Measurements from ENCODE around the gene AIP. TPM values are rescaled to one million over a fixed set of nuclear protein-coding genes. Genes with fewer than 3 reads are reported as not detected.

Gene AIP
- total RNA-seq, 1 donor from 2014 or later, result 55.3 TPM

GRCh38 chr11:67439321-67440228 lies 43.3 kb upstream of the AIP start:
- Histone ChIP-seq H3K9me3 (replicated peaks) (no peaks in the 10 kb centered on the region), H3K36me3 (peaks cover 44% of the 10 kb centered on the region), H3K4me1 (peaks cover 71% of the 10 kb centered on the region), H3K4me3 (no peak overlapping the region), H3K27ac (replicated peaks) (peak overlapping the region; percentile 57), H3K27me3 (ENCODE audit: low read depth) (no peaks in the 10 kb centered on the region)
- TF ChIP-seq CTCF (IDR thresholded peaks at IDR 0.05; ENCODE audit: borderline replicate concordance), result no peak
- intact Hi-C loops (cut with micrococcal nuclease), result no loop called here
- no peak for DNase-seq

DNA sequence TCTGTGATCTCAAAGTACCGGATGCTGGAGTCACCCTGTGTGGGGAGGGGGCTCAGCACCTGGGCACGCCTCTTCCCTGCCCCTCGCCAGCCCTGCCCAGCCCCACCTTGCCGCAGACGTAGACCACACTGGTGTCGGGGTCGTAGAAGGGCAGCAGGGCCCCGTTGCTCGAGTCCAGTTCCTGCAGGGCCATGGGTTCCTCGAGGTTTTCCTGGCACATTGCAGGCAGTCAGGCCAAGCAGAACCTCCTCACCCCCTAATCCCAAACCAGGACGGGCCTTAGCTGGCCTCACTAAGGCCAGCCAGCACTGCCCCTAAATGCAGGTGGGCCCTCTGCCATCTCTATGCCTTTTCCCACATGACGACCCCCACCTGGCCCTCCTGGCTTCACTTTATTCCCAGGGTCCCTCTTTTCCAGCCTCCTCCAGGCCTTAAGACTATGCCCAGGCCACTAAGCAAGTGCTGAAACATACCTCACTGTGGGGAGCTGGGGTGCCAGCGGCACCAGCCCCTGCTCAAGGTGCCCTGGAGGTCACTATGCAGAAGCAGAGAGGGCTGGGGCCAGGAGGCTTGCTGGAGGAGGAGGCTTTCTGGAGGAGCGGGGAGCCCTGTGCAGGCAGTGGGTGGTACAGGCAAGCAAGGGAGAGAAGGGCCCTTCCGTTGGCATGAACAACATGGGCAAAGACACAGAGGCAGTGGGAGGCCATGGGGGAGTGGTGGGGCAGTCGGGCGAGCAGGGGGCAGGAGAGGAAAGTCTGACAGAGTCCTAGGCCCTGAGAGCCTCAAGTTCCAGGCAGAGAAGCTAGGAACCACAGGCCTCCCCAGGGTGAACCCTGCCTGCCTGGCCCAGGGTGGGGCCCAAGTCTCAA lies 42.4 kb upstream of the AIP start:
- H3K9me3 ChIP-seq (replicated peaks), result no peaks in the 10 kb centered on the region
- peaks cover 73% of the 10 kb centered on the region for H3K4me1 ChIP-seq
- no peak for DNase-seq
- H3K4me3 ChIP-seq, result no peak overlapping the region
- peak overlapping the region; percentile 57 for H3K27ac ChIP-seq (replicated peaks)
- intact Hi-C loops (cut with micrococcal nuclease), result no loop called here
- no peaks in the 10 kb centered on the region for H3K27me3 ChIP-seq (ENCODE audit: low read depth)
- no peak for TF ChIP-seq CTCF (IDR thresholded peaks at IDR 0.05; ENCODE audit: borderline replicate concordance)
- H3K36me3 ChIP-seq, result peaks cover 36% of the 10 kb centered on the region

DNA sequence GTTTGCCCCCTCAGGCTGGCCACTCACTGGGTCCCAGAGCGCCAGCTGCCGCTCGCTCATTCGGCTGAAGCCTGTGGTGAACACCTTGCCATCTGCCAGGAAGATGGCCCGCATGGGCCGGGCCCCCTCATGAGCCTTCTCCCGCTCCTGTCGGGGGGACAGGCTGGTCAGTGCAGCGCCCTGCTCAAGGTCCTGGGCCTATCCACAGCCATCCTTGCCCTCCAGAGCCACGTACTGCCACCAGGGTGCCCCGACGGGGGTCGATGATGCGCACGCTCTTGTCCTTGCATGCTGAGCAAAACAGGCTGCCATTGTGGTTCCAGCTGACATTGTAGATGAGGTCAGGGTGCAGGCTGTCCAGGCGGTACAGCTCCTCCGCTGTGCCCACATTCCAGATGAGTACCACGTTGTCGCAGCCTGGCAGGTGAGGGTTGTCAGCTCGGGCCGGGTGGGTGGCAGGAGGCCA lies 41.7 kb upstream of the AIP start:
- H3K9me3 ChIP-seq (replicated peaks), result no peaks in the 10 kb centered on the region
- no peak for TF ChIP-seq CTCF (IDR thresholded peaks at IDR 0.05; ENCODE audit: borderline replicate concordance)
- intact Hi-C loops (cut with micrococcal nuclease), result no loop called here
- peaks cover 30% of the 10 kb centered on the region for H3K36me3 ChIP-seq
- no peaks in the 10 kb centered on the region for H3K27me3 ChIP-seq (ENCODE audit: low read depth)
- peaks cover 71% of the 10 kb centered on the region for H3K4me1 ChIP-seq
- H3K27ac ChIP-seq (replicated peaks), result no peak overlapping the region
- no peak for DNase-seq
- H3K4me3 ChIP-seq, result no peak overlapping the region

- DNase-seq, result no peak
- Histone ChIP-seq H3K36me3 (peaks cover 26% of the 10 kb centered on the region), H3K27me3 (ENCODE audit: low read depth) (no peaks in the 10 kb centered on the region), H3K4me1 (peaks cover 64% of the 10 kb centered on the region), H3K4me3 (peak overlapping the region; percentile 95), H3K27ac (replicated peaks) (peak overlapping the region; percentile 94), H3K9me3 (replicated peaks) (no peaks in the 10 kb centered on the region)
- intact Hi-C loops (cut with micrococcal nuclease), result no loop called here
- no peak for TF ChIP-seq CTCF (IDR thresholded peaks at IDR 0.05; ENCODE audit: borderline replicate concordance)
Observed at GRCh38 chr11:67441731-67442351, 41.0 kb upstream of the AIP start.

Measured in left ventricle myocardium inferior (tissue), 1 donor.